ENCODE data around the gene LRWD1.
"Not testable (repeated sequence)": the region's sequence is repeated elsewhere in the genome, so short reads cannot be mapped to it uniquely, and the experiment has no call there.

LRWD1 gene

DNA sequence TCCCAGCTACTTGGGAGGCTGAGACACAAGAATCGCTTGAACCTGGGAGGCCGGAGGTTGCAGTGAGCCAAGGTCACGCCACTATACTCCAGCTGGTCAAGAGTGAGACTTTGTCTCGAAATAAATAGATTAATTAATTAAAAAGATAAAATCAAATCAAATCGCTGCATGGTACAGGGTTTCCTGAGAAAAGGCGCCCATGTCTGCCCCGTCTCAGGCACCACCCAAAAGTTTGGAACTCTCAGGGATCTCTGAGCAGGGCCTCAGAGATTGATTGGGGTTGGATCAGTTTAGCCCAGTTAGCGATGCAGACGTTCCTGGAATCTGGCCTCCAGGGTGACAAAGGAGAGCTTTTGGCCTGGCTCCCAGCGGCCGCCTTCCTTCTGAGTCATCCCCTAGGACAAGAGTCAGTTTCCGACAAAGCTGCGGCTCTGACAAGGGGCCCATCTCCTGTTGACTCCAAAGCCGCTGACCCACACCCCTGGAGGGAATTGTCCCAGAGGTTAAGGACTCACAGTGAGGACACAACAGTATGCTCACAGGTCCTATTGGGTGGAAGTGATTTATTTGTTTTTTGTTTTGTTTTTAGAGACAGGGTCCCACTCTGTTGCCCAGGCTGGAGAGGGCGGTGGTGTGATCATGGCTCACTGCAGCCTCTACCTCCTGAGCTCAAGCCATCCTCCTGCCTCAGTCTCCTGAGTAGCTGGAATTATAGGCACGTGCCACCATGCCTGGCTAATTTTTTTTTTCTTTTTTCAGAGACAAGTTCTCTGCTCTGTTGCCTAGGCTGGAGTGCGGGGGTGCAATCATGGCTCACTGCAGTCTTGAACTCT, 24.6 kb upstream of the LRWD1 start:
- in situ Hi-C loops (cut with MboI; ENCODE audit: low sequenced_read_pairs): no loop called here

DNA sequence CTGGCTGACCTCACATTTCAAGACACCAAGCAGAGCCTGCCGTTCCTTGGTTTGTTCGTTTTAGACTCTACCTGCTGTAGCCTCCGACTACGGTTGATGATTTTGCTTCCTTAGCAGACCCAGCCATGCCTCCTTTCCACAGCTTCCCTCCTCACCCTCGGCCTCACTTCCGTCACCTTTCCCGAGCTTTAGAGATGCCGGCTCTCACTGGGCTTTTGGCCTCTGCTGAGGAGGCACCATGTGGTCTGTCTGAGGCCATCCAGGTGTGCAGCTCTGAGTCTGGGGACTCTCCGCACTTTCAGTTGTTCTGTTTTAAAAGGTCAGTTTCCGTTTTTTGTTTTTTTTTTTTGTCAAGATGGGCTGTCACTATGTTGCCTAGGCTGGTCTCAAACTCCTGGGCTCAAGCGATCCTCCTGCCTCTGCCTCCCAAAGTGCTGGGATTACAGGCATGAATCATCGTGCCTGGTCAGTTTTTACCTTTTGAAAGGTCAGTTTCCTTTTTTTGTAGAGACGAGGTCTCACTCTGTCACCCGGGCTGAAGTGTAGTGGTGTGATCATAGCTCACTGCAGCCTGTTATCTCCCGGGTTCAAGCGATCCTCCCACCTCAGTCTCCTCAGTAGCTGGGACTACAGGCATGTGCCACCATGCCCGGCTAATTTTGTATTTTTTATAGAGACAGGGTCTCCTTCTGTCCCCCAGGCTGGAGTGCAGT, 19.7 kb upstream of the LRWD1 start:
- in situ Hi-C loops (cut with MboI; ENCODE audit: low sequenced_read_pairs): no loop called here

DNA sequence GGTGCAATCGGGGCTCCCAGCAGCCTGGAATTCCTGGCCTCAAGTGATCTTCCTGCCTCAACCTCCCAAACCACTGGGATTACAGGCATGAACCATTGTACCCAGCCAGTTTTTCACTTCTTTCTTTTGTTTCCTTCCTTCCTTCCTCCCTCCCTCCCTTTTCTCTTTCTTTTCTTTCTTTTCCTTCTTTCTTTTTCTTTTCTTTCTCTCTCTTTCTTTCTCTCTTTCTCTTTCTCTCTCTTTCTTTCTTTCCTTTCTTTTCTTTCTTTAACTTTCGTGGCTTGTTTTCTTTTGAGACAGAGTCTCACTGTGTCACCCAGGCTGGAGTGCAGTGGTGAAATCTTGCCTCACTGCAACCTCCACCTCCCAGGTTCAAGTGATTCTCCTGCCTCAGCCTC, 19.1 kb upstream of the LRWD1 start:
- in situ Hi-C loops (cut with MboI; ENCODE audit: low sequenced_read_pairs): no loop called here

DNA sequence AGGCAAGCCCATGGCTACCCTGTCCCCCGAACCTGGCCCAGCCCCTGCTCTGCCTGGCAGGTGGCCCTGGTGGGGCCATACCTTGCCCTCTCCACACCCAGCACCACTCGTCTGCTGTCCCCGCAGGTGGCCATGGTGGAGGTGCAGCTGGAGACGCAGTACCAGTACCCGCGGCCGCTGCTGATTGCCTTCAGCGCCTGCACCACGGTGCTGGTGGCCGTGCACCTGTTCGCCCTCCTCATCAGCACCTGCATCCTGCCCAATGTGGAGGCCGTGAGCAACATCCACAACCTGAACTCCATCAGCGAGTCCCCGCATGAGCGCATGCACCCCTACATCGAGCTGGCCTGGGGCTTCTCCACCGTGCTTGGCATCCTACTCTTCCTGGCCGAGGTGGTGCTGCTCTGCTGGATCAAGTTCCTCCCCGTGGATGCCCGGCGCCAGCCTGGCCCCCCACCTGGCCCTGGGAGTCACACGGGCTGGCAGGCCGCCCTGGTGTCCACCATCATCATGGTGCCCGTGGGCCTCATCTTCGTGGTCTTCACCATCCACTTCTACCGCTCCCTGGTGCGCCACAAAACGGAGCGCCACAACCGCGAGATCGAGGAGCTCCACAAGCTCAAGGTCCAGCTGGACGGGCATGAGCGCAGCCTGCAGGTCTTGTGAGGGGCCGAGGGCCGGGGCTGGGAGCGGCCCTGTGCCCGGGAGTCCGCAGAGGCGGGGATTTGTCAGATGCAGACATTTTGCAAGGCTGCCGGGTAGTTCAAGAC, 18.2 kb upstream of the LRWD1 start:
- in situ Hi-C loops (cut with MboI; ENCODE audit: low sequenced_read_pairs): no loop called here

DNA sequence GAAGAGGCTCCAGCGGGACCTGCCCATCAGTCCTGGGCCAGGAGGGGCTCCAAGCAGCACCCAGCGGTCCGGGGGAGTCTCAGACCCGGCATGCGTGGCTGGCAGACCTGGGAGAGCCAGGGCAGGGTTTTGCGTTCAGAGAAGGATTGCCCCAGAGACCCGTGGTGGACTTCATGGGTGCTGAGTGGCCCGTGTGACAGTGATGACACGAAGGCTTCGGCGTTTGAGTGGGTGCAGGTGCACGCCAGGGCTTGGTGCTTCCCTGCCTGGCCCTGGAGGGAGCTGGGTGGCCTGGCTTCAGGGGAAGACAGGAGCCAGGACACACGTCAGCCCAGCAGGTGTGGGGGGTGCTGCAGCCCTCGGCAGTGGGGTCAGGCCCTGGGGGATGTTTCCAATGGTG, 17.5 kb upstream of the LRWD1 start:
- in situ Hi-C loops (cut with MboI; ENCODE audit: low sequenced_read_pairs): no loop called here

DNA sequence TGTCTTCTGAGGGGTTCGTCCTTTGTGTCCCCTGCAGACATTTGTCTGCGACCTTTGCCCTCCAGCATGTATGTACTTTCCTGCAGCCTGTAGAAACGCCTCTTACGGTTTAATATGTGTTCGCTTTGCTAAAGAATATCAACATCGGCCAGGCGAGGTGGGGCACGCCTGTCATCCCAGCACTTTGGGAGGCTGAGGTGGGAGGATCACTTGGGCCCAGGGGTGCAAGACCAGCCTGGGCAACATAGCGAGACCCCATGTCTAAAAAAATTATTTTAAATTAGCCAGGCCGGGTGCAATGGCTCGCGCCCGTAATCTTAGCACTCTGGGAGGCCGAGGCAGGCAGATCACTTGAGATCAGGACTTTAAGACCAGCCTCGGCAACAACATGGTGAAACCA, 15.6 kb upstream of the LRWD1 start:
- in situ Hi-C loops (cut with MboI; ENCODE audit: low sequenced_read_pairs): no loop called here

DNA sequence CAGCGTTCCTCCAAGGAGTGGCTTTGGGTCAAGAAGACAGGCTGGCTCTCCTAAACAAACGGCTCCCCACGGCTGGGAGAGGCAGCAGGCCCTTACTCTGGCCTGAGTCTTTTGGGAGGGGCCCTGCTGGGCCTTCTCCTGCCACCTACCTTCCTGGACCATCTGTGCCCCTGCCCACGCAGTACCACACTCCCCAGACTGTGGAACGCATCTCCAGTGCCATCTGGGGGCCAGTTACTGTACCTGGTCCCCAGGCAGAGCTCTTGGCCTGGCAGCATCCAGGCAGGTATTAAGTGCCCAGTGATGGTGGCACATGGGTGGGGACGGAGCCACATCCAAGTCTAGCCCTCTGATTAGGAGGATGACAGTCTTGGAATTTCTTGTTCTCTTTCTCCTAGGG, 14.5 kb upstream of the LRWD1 start:
- in situ Hi-C loops (cut with MboI; ENCODE audit: low sequenced_read_pairs): no loop called here

DNA sequence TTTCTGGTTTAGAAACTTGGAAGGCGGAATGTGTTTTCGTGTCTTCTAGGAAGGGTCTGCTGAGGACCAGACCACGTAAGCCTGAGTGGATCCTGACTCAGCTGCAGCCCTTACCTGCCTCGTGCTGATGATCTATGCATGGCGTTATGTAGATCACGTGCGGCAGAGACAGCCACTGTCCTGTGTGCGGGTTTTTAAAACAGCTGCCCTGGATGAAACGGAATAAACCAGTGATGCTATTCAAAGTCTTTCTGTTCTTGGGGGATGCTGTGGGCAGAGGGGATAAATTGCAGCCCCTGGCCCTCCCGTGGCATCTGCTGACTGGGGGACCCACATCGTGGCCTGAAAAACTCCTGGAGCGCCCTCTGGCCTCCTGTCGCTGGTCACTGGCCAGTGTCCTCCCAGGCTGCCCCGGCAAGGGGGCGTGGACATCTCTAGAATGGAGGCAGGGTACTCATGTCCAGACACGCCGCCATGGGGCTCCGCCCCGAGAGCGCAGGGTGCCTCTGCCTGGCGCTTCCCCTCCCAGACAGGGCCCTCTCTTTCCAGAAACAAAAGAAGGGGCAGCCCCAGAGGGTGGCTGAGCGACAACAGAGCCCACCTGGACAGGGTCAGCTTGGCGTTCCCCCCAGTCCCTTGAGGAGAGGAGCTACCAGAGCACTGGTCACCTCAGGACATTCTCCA, 13.3 kb upstream of the LRWD1 start:
- in situ Hi-C loops (cut with MboI; ENCODE audit: low sequenced_read_pairs): no loop called here

DNA sequence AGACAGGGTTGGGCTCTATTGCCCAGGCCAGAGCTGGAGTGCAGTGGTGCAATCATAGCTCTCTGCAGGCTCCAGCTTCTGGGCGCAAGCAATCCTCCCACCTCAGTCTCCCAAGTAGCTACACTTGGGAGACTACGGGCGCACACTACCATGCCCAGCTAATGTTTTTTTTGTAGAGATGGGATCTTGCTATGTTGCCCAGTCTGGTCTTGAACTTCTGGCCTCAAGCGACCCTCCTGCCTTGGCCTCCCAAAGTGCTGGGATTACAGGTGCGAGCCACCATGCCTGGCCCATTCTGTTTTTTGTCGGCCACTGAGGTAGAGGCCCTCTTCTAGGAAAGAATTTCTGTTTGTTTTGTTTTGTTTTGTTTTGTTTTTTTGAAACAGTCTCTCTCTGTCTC, 12.3 kb upstream of the LRWD1 start:
- in situ Hi-C loops (cut with MboI; ENCODE audit: low sequenced_read_pairs): no loop called here

DNA sequence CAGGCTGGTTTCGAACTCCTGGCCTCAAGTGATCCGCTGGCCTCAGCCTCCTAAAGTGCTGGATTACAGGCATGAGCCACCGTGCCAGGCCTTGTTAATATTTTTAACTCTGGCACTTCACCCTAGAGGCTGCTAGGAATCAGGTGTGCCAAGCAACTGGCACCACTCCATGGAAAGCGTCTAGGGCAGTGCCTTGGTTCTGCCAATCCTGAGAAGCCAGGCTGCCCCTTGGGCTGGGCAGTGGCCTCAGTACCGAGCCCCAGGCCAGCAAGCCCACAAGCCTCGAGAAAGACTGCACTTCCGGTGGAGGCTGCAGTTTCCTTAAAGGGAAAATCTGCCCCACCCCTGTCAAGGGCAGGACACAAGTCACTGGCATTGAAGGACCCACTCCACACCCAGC, 11.5 kb upstream of the LRWD1 start:
- in situ Hi-C loops (cut with MboI; ENCODE audit: low sequenced_read_pairs): no loop called here

DNA sequence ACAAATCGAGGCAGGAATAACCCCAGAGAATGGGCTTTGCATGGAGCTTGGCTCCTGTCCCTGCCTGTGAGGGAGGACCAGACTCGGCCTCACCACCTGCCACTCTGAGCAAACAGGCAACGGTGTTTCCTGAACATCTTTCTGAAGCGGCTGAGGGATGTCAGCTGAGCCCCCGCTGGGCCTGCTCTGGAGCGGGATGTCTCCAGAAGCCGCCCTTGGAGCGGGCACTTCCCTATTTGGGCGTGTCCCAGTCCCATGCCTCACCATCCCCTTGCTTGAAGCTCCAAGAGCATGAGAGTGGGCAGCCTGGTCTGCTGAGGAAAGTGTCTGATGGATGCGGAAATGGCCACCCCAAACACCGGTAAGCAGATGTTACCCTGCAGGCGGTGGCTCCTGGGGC, 10.3 kb upstream of the LRWD1 start:
- in situ Hi-C loops (cut with MboI; ENCODE audit: low sequenced_read_pairs): no loop called here

DNA sequence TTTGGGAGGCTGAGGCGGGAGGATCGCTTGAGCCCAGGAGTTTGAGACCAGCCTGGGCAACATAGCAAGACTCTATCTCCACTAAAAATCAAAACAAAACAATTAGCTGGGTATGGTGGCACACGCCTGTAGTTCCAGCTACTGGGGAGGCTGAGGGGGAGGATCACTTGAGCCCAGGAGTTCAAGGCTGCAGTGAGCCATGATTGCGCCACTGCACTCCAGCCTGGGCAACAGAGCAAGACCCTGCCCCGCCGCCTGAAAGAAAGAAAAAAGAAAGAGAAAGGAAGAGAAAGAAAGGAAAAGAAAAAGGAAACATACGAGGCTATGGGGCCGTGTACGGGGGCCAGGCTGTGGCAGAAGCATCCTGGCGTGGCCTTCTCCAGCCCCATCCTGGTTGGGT, 9.9 kb upstream of the LRWD1 start:
- in situ Hi-C loops (cut with MboI; ENCODE audit: low sequenced_read_pairs): not testable (repeated sequence)

DNA sequence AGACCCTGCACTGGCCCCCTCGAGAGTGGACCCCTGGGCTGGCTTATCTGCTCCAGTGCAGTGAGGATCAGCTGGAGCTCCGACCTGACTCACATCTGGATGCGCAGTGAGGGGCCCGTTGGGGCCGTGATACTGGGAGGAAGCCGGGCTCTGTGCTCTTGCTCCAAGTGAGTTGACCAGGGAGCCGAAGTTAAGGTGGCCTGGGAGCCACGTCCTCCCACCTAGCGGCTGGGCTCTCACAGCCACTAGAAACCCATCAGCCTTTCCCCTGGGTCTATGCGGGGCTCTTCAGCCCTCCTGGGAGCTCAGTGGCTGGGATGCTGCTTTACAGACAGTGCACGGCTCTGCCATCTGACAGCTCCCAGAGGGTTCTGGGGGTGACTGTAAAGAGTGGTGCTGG, 9.2 kb upstream of the LRWD1 start:
- in situ Hi-C loops (cut with MboI; ENCODE audit: low sequenced_read_pairs): no loop called here

DNA sequence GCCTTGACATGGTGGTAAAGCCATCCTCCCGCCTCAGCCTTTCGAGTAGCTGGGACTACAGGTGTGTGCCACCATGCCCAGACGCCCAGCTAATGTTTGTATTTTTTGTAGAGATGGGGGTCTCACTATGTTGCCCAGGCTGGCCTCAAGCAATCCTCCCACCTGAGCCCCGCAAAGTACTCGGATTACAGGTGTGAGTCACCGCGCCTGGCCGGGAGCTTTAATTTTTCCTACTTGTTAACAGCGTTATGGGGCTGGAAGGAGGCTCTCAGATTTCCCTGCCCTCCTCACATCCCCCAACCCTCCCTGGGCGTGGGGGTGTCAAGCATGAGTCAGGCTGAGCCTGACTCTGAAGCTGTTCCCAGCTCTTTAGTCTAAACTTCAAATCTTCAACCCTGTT, 8.5 kb upstream of the LRWD1 start:
- in situ Hi-C loops (cut with MboI; ENCODE audit: low sequenced_read_pairs): no loop called here

DNA sequence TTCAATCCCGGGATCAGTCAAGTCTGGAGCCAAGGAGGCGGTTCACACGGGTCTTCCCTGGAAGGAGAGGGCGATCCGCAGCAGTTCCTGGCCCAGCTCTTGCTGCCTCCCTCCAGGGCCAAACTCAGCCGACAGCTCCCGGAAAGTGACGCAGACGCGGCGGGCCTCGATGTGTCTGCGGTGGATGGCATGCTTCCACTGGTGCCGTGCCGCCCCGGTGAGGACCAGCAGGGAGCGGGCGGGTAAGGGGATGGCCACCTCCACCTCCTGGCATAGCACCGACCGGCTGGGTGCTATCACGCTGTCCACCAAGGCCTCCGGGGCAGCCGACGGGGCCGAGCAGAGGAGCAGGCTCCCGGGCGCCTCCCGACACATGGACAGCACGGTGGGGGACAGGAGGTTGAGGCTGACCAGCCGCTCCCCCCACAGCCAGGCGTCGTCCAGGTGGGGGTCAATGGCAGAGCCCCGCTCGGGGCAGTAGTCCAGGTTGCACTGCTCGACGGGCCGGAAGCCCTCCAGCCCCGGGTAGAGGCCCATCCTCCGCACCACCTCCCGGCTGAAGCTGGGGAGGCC, 7.3 kb upstream of the LRWD1 start:
- in situ Hi-C loops (cut with MboI; ENCODE audit: low sequenced_read_pairs): no loop called here

DNA sequence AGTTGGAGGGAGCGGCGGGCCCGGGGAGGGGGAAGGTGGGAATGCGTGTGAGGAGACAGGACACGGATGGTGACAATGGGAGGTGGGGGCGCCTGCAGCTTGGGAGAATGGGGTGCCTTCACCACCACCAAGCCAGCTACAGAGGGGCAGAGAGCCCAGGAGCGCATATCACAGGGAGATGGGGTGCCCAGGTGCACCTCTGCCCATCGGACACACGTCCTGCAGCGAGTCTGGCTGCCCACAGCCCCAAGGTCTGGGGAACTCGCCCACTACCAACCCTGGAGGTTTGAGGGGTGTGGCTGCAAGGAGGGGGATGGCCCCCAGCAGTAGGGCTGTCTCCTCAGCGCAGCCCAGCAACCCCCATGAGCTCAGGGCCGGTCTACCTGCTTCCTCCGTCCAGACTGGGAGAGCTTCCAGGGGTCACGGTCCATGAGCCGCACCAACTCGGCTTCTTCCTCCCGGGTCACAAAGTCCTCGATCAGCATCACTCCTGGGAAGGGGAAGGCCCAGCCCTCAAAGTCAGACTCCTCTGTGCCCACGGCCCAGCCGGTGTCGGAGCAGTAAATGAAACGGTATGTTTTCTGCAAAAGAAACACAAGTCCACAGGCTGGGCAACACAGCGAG, 5.5 kb upstream of the LRWD1 start:
- in situ Hi-C loops (cut with MboI; ENCODE audit: low sequenced_read_pairs): no loop called here

DNA sequence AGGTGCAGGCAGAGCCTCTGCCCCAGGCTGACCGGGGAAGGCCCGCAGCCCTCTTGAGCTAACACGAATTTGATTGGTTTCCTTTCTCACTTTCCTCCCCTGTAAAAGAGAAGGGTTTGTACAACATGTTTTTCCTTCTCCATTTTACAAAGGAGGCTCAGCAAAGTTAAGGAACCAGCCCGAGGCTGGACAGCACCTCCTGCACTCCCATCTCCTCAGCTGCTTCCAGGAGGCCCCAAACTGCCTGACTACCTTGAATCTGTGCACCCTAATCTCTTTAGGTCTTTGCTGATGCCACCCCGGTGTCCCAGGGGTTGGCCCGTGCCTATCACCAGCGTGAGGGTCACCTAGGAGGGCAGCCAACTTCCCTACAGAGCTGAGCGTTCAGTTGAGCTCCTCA, 4.3 kb upstream of the LRWD1 start:
- in situ Hi-C loops (cut with MboI; ENCODE audit: low sequenced_read_pairs): no loop called here

DNA sequence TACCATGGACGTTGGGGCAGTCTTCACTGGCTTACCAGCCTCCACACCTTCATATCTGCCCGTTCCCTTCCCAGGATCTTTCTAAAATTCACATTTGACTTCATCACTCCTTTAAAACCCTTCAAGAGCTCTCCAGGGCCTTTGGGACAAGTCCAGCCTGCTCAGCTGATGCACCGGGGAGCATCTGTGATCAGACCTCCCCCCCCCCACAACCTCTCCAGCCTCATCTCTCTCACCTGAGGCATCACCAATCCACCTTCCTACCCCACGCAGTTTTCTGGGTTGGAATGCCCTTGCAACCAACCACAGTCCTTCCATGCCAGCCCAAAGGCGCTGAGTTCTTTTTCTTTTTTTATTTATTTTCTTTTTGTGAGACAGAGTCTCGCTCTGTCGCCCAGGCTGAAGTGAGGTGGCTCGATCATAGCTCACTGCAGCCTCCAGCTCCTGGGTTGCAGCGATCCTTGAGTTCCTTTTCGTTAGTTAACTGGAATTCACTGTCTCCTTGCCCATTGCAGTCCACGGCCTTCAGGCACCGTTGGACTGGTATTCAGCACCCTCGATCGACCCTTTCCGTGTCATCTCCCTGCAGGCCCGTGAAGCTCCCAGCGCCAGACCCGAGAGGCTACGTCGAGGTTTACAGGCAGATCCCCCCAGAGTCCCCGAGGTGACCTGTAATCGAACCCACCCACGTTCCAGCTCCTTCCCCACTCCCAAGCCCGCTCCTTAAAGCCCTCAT, 775 bp upstream of the LRWD1 start:
- in situ Hi-C loops (cut with MboI; ENCODE audit: low sequenced_read_pairs): no loop called here

DNA sequence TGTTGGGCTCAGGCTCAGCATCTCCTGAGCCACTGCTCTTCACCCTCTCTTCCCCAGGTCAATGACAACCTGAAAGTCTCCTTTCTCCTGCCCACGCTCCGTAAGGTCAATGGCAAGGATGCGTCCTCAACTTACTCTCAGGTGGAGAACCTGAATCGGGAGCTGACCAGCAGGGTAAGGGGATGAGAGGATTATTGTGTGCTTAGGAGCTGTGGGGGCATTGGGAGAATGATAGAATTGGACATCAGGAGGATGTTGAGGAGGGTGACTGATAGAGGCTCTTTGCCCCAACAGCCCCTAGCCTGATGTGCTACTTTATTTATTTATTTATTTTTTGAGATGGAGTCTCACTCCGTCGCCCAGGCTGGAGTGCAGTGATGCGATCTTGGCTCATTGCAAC, 1.3 kb downstream of the LRWD1 start:
- in situ Hi-C loops (cut with MboI; ENCODE audit: low sequenced_read_pairs): no loop called here

Measured in hTERT RPE-1 (cell line).